Stimulated activated CD4-positive, alpha-beta T cell treated with anti-CD3 and anti-CD28 coated beads, Interleukin-2, amount 100 ng/mL, for 48 hours (primary cell): ENCODE results near the gene OCA2.

Experiments used
- DNase-seq, 2 donors: peaks; one replicate each; pipeline ENCODE4 v3.0.0-alpha.2; 2020

OCA2 gene

DNA sequence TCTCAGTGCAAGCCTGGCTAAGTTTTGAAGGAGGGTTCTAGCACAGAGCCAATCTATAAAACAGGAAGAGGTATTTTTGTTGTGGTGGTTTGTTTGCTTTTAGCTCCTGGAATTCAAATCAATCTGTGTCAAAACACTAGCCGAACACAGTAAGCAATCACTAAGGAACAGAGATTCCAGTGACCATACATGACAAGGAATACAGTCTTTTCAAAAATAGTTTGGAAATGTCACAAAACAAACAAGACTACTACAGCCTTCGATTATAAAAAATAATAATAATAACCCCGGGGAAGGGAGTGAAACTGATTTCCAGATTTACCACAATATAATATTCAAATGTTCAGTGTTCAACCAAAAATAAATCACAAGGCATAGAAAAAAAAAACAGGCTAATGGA is 166.5 kb downstream of the OCA2 start:
- no peak for DNase-seq

GRCh38 chr15:27928386-27928785 is 170.7 kb downstream of the OCA2 start:
- no peak for DNase-seq

DNA sequence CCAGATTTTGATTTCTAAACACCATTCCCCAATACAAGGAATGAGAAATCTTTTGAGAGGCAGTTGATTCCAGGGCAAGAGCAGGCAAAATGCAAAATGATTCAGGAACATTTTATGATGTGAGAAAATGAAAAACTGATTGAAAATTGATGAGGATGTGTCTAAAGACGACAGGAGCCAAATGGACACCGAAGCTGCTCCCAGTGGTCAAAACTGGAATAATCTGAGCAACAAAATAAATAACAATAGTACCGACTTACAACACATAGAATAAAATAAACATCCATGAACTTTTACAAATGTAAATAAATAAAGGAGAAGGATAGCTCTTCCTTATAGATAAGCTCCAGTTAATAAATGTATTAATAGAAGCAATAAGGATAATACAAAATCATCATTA is 186.8 kb downstream of the OCA2 start:
- DNase-seq: no peak

GRCh38 chr15:27906802-27907201 is 192.3 kb downstream of the OCA2 start:
- no peak for DNase-seq

DNA sequence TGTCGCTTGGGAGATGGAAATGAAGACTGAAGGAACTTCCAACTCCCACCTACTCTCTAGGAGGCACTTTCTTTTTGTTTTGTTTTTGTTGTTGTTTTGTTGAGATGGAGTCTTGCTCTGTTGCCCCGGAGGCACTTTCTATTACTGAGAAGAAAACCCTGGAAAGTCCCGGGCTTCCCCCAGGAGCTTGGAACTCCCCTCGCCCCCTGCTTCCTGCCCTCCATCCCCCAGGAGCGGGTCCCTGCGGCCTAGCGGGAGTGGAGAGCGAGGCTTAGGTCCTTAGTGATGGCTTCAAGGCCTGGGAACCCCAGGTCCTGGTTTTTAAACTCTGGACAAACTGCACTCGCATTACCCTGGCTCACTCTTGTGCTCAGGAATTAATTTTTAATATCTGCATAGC is 195.7 kb downstream of the OCA2 start:
- DNase-seq: no peak

- no peak for DNase-seq
Measured at GRCh38 chr15:27902680-27903385, 196.3 kb downstream of the OCA2 start.

DNA sequence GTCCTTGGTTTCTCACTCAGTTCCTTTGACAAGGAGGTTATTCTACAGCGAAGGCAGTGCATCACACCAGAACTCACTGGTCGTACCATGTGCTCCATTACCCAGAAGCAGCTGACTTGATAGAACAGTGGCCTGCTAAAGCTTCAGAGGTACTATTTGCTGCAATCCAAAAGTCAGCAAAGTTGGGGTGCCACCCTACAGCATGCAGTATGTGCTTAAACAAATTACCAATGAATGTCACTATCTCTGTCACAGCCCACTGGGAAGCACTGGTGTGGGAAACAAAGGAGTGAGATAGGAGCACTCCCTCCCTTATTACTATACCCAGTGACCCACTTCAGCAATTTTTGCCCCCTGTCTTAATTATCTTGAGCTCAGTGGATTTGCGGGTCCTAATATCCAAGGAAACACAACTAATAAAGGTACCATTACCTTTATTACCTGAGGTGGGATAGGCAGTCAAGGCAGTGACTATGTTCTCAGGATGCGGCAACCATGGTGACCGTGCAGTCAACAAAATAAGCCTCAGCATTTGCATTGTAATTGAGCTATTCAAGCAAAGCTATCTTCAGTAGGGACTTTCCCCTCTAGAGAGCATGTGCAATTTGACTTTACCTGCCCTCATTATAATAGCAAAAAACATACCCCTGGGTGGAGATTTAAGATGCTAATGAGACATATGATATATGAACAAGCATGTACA is 199.4 kb downstream of the OCA2 start:
- DNase-seq: no peak

DNA sequence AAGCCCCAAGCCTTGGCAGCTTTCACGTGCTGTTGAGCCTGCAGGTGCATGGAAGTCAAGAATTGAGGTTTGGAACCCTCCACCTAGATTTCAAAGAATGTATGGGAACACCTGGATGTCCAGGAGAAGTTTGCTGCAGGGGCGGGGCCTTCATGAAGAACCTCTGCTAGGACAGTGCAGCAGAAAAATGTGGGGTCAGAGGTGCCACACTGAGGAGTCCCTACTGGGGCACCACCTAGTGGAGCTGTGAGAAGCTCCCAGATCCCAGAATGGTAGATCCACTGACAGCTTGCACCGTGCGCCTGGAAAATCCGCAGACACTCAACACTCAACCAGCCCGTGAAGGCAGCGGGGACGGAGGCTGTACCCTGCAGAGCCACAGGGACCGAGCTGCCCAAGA is 201.6 kb downstream of the OCA2 start:
- DNase-seq: no peak

DNA sequence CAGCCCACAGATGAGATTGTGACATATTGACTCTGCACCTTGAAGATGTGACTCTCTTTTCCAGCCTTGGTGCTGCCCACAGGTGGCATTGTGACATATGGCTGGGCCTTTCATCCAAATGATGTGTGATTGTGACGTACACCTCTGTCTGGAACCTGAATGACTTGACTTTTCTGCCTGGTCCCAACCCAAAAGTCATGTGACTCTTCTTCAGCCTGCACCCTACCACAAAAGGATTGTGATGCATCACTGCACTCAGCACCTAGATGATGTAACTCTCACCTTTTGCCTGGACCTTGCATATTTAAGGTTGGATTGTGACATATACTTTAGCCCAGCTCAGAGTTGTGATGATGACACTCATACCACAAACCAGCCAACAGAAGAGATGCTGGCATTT is 204.5 kb downstream of the OCA2 start:
- no peak for DNase-seq

GRCh38 chr15:27889258-27889657 is 209.9 kb downstream of the OCA2 start:
- DNase-seq: no peak

DNA sequence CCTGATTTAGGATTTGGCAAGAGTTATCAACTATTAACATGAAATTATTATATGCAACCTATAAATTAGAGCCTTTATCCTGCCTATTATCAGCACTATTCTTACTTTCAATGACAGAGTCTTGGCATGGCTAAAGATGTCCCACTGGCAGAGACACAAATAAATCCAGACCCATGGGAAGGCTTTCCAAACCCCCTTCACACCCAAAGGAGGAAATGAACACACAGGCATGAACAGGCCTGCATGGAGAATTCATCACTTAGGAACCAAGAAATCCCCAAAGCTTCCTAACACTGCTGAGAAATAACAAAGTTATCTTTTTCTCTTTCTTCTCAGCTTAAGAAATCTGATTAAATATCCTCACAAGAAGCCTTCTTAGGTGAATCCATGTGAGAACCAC is 213.9 kb downstream of the OCA2 start:
- no peak for DNase-seq

DNA sequence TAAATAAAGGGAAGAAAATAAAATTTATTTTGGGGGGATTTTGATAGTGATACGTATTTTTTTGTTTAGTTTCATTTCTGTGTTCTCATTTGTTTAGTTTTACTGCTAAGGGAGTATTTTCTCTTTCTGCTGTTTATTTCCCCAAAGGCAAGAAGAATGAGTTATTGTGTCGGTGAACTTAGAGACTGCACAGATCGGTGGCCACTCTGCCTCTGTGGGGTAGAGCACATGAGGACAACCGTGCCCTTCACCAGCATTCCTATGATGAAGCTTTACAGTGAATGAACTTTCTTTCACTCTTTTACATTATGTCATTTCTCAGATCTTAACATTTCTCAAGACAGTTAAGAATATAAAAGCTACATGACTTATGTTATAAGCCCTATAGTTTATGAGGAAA is 214.4 kb downstream of the OCA2 start:
- no peak for DNase-seq

DNA sequence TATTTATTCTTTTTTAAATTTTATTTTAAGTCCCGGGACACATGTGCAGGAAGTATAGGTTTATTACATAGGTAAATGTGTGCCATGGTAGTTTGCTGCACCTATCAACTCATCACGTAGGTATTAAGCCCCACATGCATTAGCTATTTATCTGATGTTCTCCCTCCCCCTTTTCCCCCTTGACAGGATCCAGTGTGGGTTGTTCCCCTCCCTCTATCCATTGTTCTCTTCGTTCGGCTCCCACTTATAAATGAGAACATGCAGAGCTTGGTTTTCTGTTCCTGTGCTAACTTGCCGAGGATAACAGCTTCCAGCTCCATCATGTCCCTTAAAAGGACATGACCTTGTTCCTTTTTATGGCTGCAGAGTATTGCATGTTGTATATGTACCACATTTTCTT is 220.3 kb downstream of the OCA2 start:
- DNase-seq: no peak

- DNase-seq: no peak
Measured at GRCh38 chr15:27873828-27874227, 225.3 kb downstream of the OCA2 start.

GRCh38 chr15:27873039-27873438 is 226.1 kb downstream of the OCA2 start:
- DNase-seq: no peak

- no peak for DNase-seq
Measured at GRCh38 chr15:27872355-27872754, 226.8 kb downstream of the OCA2 start.

DNA sequence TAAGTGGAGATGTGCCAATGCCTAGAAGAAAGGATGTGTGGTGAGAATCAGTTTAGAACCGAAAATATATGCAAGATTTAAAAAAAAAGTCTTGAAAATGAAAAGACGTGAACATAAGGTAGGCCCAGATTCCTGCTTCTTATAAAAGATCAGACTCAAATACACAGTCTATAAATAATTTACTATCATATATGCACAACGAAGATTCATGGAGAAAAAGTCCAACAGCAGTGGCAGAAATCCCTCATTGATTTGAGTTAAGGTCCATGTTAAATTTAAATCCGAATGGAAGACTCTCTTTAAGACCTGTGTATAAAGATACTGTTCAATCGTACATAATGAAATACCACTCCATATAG is 227.2 kb downstream of the OCA2 start:
- no peak for DNase-seq

- no peak for DNase-seq
Measured at GRCh38 chr15:27871078-27871901, 227.8 kb downstream of the OCA2 start.

DNA sequence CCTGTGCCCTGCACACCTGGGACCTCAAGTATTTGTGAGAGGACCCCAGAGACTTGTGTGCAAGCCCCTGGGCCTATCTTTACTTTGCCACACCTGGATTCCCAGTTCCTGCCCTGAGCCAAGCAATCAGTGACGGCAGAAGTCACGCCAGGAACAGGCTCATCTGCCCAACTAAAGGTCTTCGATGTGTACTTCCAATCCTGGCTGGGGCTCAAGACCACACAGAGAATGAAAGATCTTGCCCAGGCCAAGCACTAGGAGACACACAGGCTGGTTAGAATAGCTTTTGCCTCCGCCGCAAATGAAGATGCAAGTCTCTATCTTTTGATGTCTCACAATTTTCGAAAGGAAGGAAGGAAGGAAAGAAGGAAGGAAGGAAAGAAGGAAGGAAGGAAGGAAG is 228.8 kb downstream of the OCA2 start:
- no peak for DNase-seq

DNA sequence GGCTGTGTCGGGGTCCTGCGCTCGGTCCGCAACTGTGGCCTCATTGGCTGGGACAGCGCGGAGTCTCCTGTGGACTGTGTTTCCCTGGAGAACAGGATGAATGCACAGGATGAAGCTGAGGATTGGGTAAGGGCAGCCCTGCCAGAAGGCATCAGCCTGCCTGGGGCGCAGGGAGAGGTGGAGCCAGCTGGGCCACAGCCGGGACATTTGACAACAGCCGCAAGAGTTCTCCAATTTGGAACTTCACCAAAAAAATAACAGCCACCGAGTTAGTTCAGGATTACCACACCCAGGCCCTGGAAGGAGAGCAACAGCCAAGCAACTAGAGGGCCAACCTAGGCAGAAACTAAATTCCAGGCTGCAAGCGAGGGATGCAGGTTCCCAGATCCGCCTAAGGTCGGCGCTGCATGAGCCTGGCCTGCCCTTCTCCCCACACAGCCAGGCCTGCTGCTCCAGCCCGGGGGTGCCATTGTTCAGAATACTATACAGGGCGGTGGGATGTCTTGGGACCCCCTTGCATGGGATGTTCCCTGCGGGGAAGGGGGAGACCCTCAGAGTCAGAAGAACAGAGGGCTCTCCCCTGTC is 229.3 kb downstream of the OCA2 start:
- DNase-seq: no peak

GRCh38 chr15:27868828-27869404 is 230.2 kb downstream of the OCA2 start:
- DNase-seq: no peak

- no peak for DNase-seq
Measured at GRCh38 chr15:27867861-27868260, 231.3 kb downstream of the OCA2 start.

DNA sequence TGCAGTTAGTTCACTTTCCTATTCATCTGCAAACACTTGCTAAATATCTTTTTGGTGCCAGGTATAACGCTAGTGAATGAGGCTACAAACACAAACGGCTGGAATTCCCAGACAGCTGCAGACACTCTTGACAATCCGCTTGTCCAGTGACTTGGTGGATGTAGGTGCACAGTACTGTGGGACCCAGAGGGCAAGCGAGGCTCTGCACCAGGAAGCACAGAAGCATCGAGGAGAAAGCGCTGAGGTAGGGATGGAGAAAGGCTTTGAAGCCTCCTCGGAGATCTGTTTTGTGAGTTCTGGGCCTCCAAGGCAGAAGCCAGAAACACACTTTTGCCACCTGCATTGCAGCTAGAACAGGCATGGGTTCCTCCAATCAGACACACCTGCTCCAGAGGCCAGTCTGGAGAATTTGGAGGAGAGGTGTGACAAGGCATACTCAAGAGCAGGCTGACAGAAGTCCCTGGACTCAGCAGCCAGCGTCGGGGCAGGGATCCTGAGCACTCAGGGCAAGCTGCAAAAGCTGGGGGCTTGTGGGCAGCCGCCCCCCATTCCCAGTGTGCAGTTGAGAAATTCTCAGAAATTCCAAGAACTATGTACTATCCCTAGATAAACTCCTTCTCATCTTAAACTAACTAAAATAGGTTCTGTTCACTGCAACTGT is 232.5 kb downstream of the OCA2 start:
- no peak for DNase-seq
